Endometrial microvascular endothelial cells (primary cell): ENCODE measurements around the gene WDR62. TPM values are rescaled to one million over a fixed set of nuclear protein-coding genes. Genes with fewer than 3 reads are reported as not detected.

Experiments
- in situ Hi-C: cut with HindIII; loops from 2 replicates; pipeline ENCODE4 v1.10.0; 2017; ENCODE audit warnings: low sequenced_read_pairs, low pct_unique_long_range_greater_than_20kb; ENCODE audit errors: inconsistent ontology term
- total RNA-seq: library from RNA; depleted of rRNA; stranded (reverse); fragments of >200 nt; gene quantifications from one replicate; pipeline ENCODE4 v1.2.3, GENCODE V29; 2015; ENCODE audit errors: inconsistent ontology term

The WDR62 gene
- total RNA-seq, 1 donor from 2014 or later, result 11.5 TPM

DNA sequence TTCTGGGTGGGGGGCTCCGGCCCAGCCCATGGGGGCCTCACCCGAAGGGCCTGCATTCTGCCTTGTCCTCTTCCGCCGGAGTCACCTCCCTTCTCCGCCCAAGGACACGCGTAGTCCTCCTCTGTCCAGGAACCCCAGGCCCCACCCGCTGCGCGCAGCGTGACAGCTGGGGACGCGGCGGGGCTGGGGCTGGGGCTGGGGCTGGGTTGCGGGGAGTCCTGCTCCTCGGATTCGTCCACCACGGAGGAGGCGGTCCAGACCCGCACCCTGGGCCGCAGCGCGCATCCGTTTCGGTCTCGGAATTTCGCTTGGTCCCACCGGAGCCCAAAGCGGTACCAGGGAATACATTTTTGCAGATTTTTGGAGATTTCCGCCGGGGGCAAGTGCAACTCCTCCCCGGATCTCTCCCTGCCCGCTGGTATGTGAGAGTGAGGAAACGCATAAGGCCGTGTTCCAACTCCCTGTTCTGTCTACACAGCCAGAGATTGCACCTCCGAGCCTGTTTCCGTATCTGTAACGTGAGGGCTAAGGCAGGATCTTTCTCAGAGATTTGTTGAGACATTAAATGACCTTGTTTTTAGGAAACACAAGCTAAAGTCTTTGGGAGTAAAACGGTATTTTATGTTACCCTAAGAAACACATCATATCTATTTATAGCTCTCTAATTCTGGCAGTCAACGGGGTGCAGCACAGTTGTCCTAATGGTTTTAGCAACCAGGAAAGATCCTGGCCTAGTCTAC lies 97.8 kb downstream of the WDR62 start, which contains the start of gene COX7A1:
TSS of gene COX7A1 (minus strand) at position 96 of the 740 bp plus-strand sequence. CDS start at position 56, 40 bp downstream.
- in situ Hi-C loops, result no loop called here

DNA sequence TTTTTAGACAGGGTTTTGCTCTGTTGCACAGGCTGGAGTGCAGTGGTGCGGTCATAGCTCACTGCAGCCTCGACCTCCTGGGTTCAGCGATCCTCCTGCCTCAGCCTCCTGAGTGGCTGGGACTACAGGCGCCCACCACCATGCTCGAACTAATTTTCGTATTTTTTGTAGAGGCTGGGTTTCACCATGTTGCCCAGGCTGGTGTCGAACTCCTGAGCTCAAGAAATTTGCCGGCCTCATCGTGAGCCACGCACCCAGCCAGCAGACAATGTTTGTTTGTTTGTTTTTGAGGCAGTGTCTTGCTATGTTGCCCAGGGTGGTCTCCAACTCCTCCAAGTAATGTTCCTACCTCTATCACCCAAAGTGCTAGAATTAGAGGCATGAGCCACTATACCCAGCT lies 98.4 kb downstream of the WDR62 start:
- in situ Hi-C loops, result no loop called here

Other genes with a start within 250 kb of the WDR62 start
- not detected for gene PRODH2, start 242.1 kb upstream of the WDR62 start, total RNA-seq
- gene NPHS1, start 202.4 kb upstream of the WDR62 start, total RNA-seq, result not detected
- gene KIRREL2, start 198.0 kb upstream of the WDR62 start, total RNA-seq, result not detected
- gene APLP1, start 186.3 kb upstream of the WDR62 start, total RNA-seq, result 9.4 TPM
- 6.6 TPM for gene NFKBID, start 154.4 kb upstream of the WDR62 start, total RNA-seq
- not detected for gene HCST, start 152.4 kb upstream of the WDR62 start, total RNA-seq
- not detected for gene TYROBP, start 146.6 kb upstream of the WDR62 start, total RNA-seq
- gene LRFN3, start 118.5 kb upstream of the WDR62 start, total RNA-seq, result 2.5 TPM
- 17.0 TPM for gene SDHAF1, start 59.7 kb upstream of the WDR62 start, total RNA-seq
- gene SYNE4, start 46.1 kb upstream of the WDR62 start, total RNA-seq, result not detected
- 36.1 TPM for gene ALKBH6, start 40.7 kb upstream of the WDR62 start, total RNA-seq
- 5.9 TPM for gene CLIP3, start 22.0 kb upstream of the WDR62 start, total RNA-seq
- 5.4 TPM for gene THAP8, start 612 bp upstream of the WDR62 start, total RNA-seq
- not detected for gene OVOL3, start 56.2 kb downstream of the WDR62 start, total RNA-seq
- gene POLR2I, start 60.0 kb downstream of the WDR62 start, total RNA-seq, result 27.1 TPM
- gene TBCB, start 60.6 kb downstream of the WDR62 start, total RNA-seq, result 235 TPM
- 169 TPM for gene CAPNS1, start 85.2 kb downstream of the WDR62 start, total RNA-seq
- gene COX7A1, start 97.5 kb downstream of the WDR62 start, total RNA-seq, result 23.4 TPM
- gene ZNF565, start 159.8 kb downstream of the WDR62 start, total RNA-seq, result 4.9 TPM
- gene ZNF146, start 160.2 kb downstream of the WDR62 start, total RNA-seq, result 60.9 TPM